ENCODE results near the gene TGM4. TPM values are rescaled to one million over a fixed set of nuclear protein-coding genes. Genes with fewer than 3 reads are reported as not detected.

The TGM4 gene
- total RNA-seq, 1 donor from 2014 or later = not detected

- H3K4me3 Mint-ChIP-seq (ENCODE audit: unreplicated experiment) = no peak overlapping the region
- no peak for DNase-seq
- no peaks in the 10 kb centered on the region for H3K36me3 Mint-ChIP-seq (ENCODE audit: unreplicated experiment)
- no peak overlapping the region for H3K27ac Mint-ChIP-seq (ENCODE audit: unreplicated experiment)
- H3K4me1 Mint-ChIP-seq (ENCODE audit: low read depth, unreplicated experiment) = peaks cover 1% of the 10 kb centered on the region
- H3K27me3 Mint-ChIP-seq (ENCODE audit: unreplicated experiment) = no peaks in the 10 kb centered on the region
- TF ChIP-seq, protein P1, sequence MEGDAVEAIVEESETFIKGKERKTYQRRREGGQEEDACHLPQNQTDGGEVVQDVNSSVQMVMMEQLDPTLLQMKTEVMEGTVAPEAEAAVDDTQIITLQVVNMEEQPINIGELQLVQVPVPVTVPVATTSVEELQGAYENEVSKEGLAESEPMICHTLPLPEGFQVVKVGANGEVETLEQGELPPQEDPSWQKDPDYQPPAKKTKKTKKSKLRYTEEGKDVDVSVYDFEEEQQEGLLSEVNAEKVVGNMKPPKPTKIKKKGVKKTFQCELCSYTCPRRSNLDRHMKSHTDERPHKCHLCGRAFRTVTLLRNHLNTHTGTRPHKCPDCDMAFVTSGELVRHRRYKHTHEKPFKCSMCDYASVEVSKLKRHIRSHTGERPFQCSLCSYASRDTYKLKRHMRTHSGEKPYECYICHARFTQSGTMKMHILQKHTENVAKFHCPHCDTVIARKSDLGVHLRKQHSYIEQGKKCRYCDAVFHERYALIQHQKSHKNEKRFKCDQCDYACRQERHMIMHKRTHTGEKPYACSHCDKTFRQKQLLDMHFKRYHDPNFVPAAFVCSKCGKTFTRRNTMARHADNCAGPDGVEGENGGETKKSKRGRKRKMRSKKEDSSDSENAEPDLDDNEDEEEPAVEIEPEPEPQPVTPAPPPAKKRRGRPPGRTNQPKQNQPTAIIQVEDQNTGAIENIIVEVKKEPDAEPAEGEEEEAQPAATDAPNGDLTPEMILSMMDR (IDR thresholded peaks at IDR 0.05; ENCODE audit: partially characterized antibody, unreplicated experiment) = no peak
- peaks cover 2% of the 10 kb centered on the region for H3K9me3 Mint-ChIP-seq (ENCODE audit: unreplicated experiment)
Observed at GRCh38 chr3:44909063-44909462, 34.7 kb downstream of the TGM4 start.

GRCh38 chr3:44910693-44911092, 36.3 kb downstream of the TGM4 start:
- peaks cover 1% of the 10 kb centered on the region for H3K4me1 Mint-ChIP-seq (ENCODE audit: low read depth, unreplicated experiment)
- no peak for DNase-seq
- no peak overlapping the region for H3K4me3 Mint-ChIP-seq (ENCODE audit: unreplicated experiment)
- H3K27me3 Mint-ChIP-seq (ENCODE audit: unreplicated experiment) = peaks cover 2% of the 10 kb centered on the region
- TF ChIP-seq, protein P1 (IDR thresholded peaks at IDR 0.05; ENCODE audit: partially characterized antibody, unreplicated experiment) = no peak
- H3K27ac Mint-ChIP-seq (ENCODE audit: unreplicated experiment) = no peak overlapping the region
- H3K36me3 Mint-ChIP-seq (ENCODE audit: unreplicated experiment) = no peaks in the 10 kb centered on the region
- H3K9me3 Mint-ChIP-seq (ENCODE audit: unreplicated experiment) = peaks cover 2% of the 10 kb centered on the region

DNA sequence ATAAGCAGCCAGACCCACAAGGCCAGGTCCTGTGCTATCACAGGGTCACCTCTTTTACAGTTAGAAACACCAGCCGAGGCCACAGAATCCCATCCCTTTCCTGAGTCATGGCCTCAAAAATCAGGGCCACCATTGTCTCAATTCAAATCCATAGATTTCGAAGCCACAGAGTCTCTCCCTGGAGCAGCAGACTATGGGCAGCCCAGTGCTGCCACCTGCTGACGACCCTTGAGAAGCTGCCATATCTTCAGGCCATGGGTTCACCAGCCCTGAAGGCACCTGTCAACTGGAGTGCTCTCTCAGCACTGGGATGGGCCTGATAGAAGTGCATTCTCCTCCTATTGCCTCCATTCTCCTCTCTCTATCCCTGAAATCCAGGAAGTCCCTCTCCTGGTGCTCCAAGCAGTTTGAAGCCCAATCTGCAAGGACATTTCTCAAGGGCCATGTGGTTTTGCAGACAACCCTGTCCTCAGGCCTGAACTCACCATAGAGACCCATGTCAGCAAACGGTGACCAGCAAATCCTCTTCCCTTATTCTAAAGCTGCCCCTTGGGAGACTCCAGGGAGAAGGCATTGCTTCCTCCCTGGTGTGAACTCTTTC, 39.6 kb downstream of the TGM4 start:
- TF ChIP-seq, protein P1 (IDR thresholded peaks at IDR 0.05; ENCODE audit: partially characterized antibody, unreplicated experiment) = peak; percentile 86
- Mint-ChIP-seq H3K27ac (ENCODE audit: unreplicated experiment) (no peak overlapping the region), H3K27me3 (ENCODE audit: unreplicated experiment) (peaks cover 2% of the 10 kb centered on the region)

DNA sequence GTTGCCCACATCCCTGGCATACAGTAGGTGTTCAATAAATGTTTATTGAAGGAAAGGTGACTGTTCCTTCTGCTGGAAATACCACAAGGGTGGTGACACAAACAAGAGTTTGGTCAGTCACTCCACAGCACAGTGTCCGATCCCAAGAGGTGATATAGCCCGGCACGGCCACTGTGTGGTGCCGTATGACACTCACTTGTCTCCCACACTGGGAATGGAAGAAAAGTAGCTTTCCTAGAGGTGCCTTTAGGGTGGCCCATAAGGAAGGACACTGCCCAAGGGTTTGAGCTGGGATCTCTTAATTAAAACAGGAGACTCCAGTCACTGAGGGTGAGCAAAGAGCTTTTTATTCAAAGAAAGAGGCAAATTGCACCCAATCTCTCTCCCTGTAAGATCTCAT, 40.5 kb downstream of the TGM4 start:
- H3K4me3 Mint-ChIP-seq (ENCODE audit: unreplicated experiment) = no peak overlapping the region
- H3K36me3 Mint-ChIP-seq (ENCODE audit: unreplicated experiment) = peaks cover 4% of the 10 kb centered on the region
- peaks cover 6% of the 10 kb centered on the region for H3K9me3 Mint-ChIP-seq (ENCODE audit: unreplicated experiment)
- DNase-seq = peak; percentile 42
- peaks cover 2% of the 10 kb centered on the region for H3K27me3 Mint-ChIP-seq (ENCODE audit: unreplicated experiment)
- TF ChIP-seq, protein P1 (IDR thresholded peaks at IDR 0.05; ENCODE audit: partially characterized antibody, unreplicated experiment) = no peak
- peaks cover 1% of the 10 kb centered on the region for H3K4me1 Mint-ChIP-seq (ENCODE audit: low read depth, unreplicated experiment)
- no peak overlapping the region for H3K27ac Mint-ChIP-seq (ENCODE audit: unreplicated experiment)

More for the DNA sequence above, 39.6 kb downstream of the TGM4 start:
- DNase-seq = peak; percentile 85
- Mint-ChIP-seq H3K36me3 (ENCODE audit: unreplicated experiment) (peaks cover 4% of the 10 kb centered on the region), H3K4me1 (ENCODE audit: low read depth, unreplicated experiment) (peaks cover 1% of the 10 kb centered on the region), H3K9me3 (ENCODE audit: unreplicated experiment) (peaks cover 6% of the 10 kb centered on the region), H3K4me3 (ENCODE audit: unreplicated experiment) (no peak overlapping the region)

DNA sequence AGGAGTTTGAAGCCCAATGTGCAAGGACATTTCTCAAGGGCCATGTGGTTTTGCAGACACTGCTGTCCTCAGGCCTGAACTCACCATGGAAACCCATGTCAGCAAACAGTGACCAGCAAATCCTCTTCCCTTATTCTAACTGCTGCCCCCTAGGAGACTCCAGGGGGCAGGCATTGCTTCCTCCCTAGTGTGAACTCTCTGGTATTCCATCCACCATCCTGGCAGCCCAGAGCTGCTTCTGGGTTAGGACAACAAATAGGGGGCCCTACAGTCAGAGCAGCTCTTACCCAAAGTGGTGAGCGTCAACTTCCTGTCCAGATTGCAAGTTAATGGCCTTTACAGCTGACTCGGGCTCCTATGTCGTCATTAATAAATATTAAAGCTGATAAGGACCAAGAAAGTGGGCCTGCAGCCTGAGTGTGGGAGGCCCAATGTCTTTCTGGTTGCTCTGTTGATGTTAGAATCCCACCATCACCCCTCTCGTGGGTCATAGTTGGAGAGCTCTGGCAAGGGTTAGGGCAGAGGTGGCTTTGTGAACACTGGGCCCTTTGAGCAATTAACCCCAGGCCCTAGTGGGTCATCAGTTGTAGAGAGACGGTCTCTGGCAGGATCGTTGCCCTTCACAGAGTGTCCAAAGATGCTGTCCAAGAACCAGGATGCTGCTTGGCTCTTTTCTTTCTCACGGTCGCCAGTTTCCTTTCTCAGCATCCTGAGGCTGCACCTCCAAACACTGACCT, 41.5 kb downstream of the TGM4 start:
- H3K4me3 Mint-ChIP-seq (ENCODE audit: unreplicated experiment) = no peak overlapping the region
- H3K27me3 Mint-ChIP-seq (ENCODE audit: unreplicated experiment) = peaks cover 2% of the 10 kb centered on the region
- TF ChIP-seq, protein P1 (IDR thresholded peaks at IDR 0.05; ENCODE audit: partially characterized antibody, unreplicated experiment) = no peak
- H3K9me3 Mint-ChIP-seq (ENCODE audit: unreplicated experiment) = peaks cover 4% of the 10 kb centered on the region
- peaks cover 4% of the 10 kb centered on the region for H3K36me3 Mint-ChIP-seq (ENCODE audit: unreplicated experiment)
- H3K27ac Mint-ChIP-seq (ENCODE audit: unreplicated experiment) = no peak overlapping the region
- DNase-seq = no peak
- H3K4me1 Mint-ChIP-seq (ENCODE audit: low read depth, unreplicated experiment) = peaks cover 1% of the 10 kb centered on the region
